ENCODE results near the gene LRRC71.

Gene LRRC71

GRCh38 chr1:156892190-156893047 is 28.0 kb upstream of the LRRC71 start:
- no peak overlapping the region for H3K4me3 ChIP-seq (ENCODE audit: low read depth, low read length)

GRCh38 chr1:156893048-156893953 is 27.1 kb upstream of the LRRC71 start, which contains the start of gene PEAR1:
Gene PEAR1 (plus strand): TSS chr1:156893718. CDS start chr1:156903927, 10,209 bp downstream.
- H3K4me3 ChIP-seq (ENCODE audit: low read depth, low read length), result peak within 1 kb of the TSS; percentile 27

- no peak overlapping the region for H3K4me3 ChIP-seq (ENCODE audit: low read depth, low read length)
These were observed 26.4 kb upstream of the LRRC71 start for GRCh38 chr1:156894001-156894400.

GRCh38 chr1:156894711-156895454 is 25.5 kb upstream of the LRRC71 start:
- no peak overlapping the region for H3K4me3 ChIP-seq (ENCODE audit: low read depth, low read length)

- no peak overlapping the region for H3K4me3 ChIP-seq (ENCODE audit: low read depth, low read length)
These were observed 25.0 kb upstream of the LRRC71 start for GRCh38 chr1:156895455-156895812.

- H3K4me3 ChIP-seq (ENCODE audit: low read depth, low read length), result no peak overlapping the region
These were observed 24.5 kb upstream of the LRRC71 start for GRCh38 chr1:156895927-156896326.

GRCh38 chr1:156896490-156897033 is 23.9 kb upstream of the LRRC71 start:
- no peak overlapping the region for H3K4me3 ChIP-seq (ENCODE audit: low read depth, low read length)

- H3K4me3 ChIP-seq (ENCODE audit: low read depth, low read length), result no peak overlapping the region
These were observed 23.2 kb upstream of the LRRC71 start for GRCh38 chr1:156897078-156897825.

GRCh38 chr1:156898161-156898566 is 22.3 kb upstream of the LRRC71 start:
- no peak overlapping the region for H3K4me3 ChIP-seq (ENCODE audit: low read depth, low read length)

- H3K4me3 ChIP-seq (ENCODE audit: low read depth, low read length), result no peak overlapping the region
These were observed 21.3 kb upstream of the LRRC71 start for GRCh38 chr1:156898971-156899664.

GRCh38 chr1:156899956-156900718 is 20.3 kb upstream of the LRRC71 start:
- H3K4me3 ChIP-seq (ENCODE audit: low read depth, low read length), result no peak overlapping the region

GRCh38 chr1:156900896-156901589 is 19.4 kb upstream of the LRRC71 start:
- H3K4me3 ChIP-seq (ENCODE audit: low read depth, low read length), result no peak overlapping the region

- no peak overlapping the region for H3K4me3 ChIP-seq (ENCODE audit: low read depth, low read length)
These were observed 18.9 kb upstream of the LRRC71 start for GRCh38 chr1:156901590-156901900.

- H3K4me3 ChIP-seq (ENCODE audit: low read depth, low read length), result no peak overlapping the region
These were observed 18.2 kb upstream of the LRRC71 start for GRCh38 chr1:156901966-156902915.

- H3K4me3 ChIP-seq (ENCODE audit: low read depth, low read length), result no peak overlapping the region
These were observed 16.9 kb upstream of the LRRC71 start for GRCh38 chr1:156903328-156904091.

GRCh38 chr1:156904187-156904959 is 16.1 kb upstream of the LRRC71 start:
- no peak overlapping the region for H3K4me3 ChIP-seq (ENCODE audit: low read depth, low read length)
